ENCODE results near the gene COL9A1.
"Not testable (repeated sequence)": the region's sequence is repeated elsewhere in the genome, so short reads cannot be mapped to it uniquely, and the experiment has no call there.

The COL9A1 gene

DNA sequence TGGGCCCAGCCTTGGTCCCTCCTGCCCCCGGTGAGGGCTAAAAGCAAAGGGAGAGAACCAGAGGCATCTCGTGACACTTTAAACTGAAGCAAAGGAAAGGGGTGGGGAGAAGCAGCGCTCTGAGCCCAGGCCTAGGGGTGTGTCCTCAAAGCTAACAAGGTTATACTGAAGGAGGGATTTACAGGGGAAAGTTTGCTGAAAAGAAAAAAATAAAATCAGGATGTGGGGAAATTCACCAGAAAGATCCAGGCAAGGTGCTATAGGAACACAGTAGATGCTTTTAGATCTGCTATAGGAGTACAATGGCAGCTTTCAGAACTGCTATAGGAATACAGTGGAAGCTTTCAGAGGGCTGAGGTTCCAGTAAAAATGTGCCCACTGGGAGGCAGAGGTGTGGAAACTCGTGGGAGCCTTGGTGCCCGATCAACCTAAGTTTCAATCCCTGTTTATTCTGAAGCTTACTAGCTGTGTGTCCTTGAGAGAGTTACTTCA is at the start of gene COL9A1:
Gene COL9A1, minus strand, starts transcription at position 51 of the 492 bp plus-strand sequence. CDS start 160 bp downstream, outside the sequence.
- H3K4me1 ChIP-seq (ENCODE audit: control insufficient read depth, low read depth, low read length) = peaks cover 5% of the 10 kb centered on the region
- H3K9ac ChIP-seq (ENCODE audit: low read length) = no peak within 1 kb of the TSS
- no peak within 1 kb of the TSS for H3K27ac ChIP-seq (ENCODE audit: low read length)
- H3K27me3 ChIP-seq (ENCODE audit: control insufficient read depth, insufficient read depth, low read length) = no peaks in the 10 kb centered on the region
- no peaks in the 10 kb centered on the region for H3K9me3 ChIP-seq (ENCODE audit: control insufficient read depth, low read depth, low read length)
- H3K4me3 ChIP-seq (ENCODE audit: low read length) = no peak within 1 kb of the TSS
- no peaks in the 10 kb centered on the region for H3K36me3 ChIP-seq (ENCODE audit: control insufficient read depth, low read depth, low read length)

DNA sequence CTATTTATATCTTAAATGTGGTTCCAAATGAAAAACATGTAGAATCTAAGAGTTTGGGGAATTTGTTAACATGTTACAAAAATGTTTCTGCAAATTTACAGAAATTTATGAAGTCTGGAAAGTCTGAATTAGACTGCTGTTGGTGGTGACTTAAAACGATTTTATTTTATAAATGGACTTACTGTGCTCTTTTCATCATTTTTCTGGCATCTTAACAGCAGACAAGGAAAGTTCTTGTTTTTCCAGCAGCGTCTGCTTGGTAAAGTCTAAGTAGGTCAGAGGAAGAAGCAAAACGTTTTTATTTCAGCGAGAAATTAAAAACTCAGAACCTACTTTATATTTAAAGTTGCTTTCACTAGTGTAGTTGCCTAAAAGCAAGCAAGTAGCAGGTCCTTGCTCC is 48.6 kb upstream of the COL9A1 start:
- no peaks in the 10 kb centered on the region for H3K27me3 ChIP-seq (ENCODE audit: control insufficient read depth, insufficient read depth, low read length)
- H3K4me3 ChIP-seq (ENCODE audit: low read length) = no peak overlapping the region
- H3K9me3 ChIP-seq (ENCODE audit: control insufficient read depth, low read depth, low read length) = no peaks in the 10 kb centered on the region
- H3K4me1 ChIP-seq (ENCODE audit: control insufficient read depth, low read depth, low read length) = no peaks in the 10 kb centered on the region
- no peaks in the 10 kb centered on the region for H3K36me3 ChIP-seq (ENCODE audit: control insufficient read depth, low read depth, low read length)
- no peak overlapping the region for H3K27ac ChIP-seq (ENCODE audit: low read length)
- no peak overlapping the region for H3K9ac ChIP-seq (ENCODE audit: low read length)

DNA sequence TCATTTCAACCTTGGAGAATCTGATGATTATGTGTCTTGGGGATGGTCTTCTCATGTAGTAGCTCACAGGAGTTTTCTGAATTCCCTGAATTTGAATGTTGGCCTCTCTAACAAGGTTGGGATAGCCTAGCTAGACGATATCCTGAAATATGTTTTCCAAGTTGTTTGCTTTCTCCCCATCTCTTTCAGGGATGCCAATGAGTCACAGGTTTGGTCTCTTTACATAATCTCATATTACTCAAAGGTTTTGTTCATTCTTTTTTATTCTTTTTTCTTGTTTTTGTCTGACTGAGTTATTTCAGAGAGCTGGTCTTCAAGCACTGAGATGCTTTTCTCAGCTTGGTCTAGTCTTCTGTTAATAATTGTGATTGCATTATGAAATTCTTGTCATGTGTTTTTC is 42.7 kb upstream of the COL9A1 start:
- no peak overlapping the region for H3K4me3 ChIP-seq (ENCODE audit: low read length)
- no peaks in the 10 kb centered on the region for H3K4me1 ChIP-seq (ENCODE audit: control insufficient read depth, low read depth, low read length)
- no peaks in the 10 kb centered on the region for H3K36me3 ChIP-seq (ENCODE audit: control insufficient read depth, low read depth, low read length)
- no peaks in the 10 kb centered on the region for H3K27me3 ChIP-seq (ENCODE audit: control insufficient read depth, insufficient read depth, low read length)
- H3K9ac ChIP-seq (ENCODE audit: low read length) = no peak overlapping the region
- H3K9me3 ChIP-seq (ENCODE audit: control insufficient read depth, low read depth, low read length) = no peaks in the 10 kb centered on the region
- H3K27ac ChIP-seq (ENCODE audit: low read length) = no peak overlapping the region

DNA sequence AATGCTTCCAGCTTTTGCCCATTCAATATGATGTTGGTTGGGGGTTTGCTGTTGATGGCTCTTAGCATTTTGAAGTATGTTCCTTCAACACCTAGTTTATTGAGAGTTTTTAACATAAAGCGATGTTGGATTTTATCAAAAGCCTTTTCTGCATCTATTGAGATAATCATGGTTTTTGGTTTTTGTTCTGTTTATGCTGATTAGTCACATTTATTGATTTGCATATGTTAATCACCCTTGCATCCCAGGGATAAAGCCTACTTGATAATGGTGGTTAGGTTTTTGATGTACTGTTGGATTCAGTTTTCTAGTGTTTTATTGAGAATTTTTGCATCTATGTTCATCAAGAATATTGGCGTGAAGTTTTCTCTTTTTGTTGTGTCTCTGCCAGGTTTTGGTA is 40.4 kb upstream of the COL9A1 start:
- H3K9ac ChIP-seq (ENCODE audit: low read length) = no peak overlapping the region
- H3K4me3 ChIP-seq (ENCODE audit: low read length) = no peak overlapping the region
- no peaks in the 10 kb centered on the region for H3K9me3 ChIP-seq (ENCODE audit: control insufficient read depth, low read depth, low read length)
- no peaks in the 10 kb centered on the region for H3K4me1 ChIP-seq (ENCODE audit: control insufficient read depth, low read depth, low read length)
- no peaks in the 10 kb centered on the region for H3K36me3 ChIP-seq (ENCODE audit: control insufficient read depth, low read depth, low read length)
- no peaks in the 10 kb centered on the region for H3K27me3 ChIP-seq (ENCODE audit: control insufficient read depth, insufficient read depth, low read length)
- no peak overlapping the region for H3K27ac ChIP-seq (ENCODE audit: low read length)

DNA sequence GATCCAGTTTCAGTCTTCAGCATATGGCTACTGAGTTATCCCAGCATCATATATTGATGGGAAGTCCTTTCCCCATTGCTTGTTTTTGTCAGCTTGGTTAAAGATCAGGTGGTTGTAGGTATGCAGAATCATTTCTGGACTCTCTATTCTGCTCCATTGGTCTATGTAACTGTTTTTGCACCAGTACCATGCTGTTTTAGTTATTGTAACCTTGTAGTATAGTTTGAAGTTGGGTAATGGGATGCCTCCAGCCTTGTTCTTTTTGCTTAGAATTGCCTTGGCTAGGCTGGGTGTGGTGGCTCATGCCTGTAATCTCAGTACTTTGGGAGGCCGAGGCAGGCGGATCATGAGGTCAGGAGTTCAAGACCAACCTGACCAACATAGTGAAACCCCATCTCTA is 36.9 kb upstream of the COL9A1 start:
- not testable (repeated sequence) for H3K4me3 ChIP-seq (ENCODE audit: low read length); H3K27ac ChIP-seq (ENCODE audit: low read length); H3K9me3 ChIP-seq (ENCODE audit: control insufficient read depth, low read depth, low read length); H3K4me1 ChIP-seq (ENCODE audit: control insufficient read depth, low read depth, low read length); H3K36me3 ChIP-seq (ENCODE audit: control insufficient read depth, low read depth, low read length); H3K9ac ChIP-seq (ENCODE audit: low read length); H3K27me3 ChIP-seq (ENCODE audit: control insufficient read depth, insufficient read depth, low read length)

DNA sequence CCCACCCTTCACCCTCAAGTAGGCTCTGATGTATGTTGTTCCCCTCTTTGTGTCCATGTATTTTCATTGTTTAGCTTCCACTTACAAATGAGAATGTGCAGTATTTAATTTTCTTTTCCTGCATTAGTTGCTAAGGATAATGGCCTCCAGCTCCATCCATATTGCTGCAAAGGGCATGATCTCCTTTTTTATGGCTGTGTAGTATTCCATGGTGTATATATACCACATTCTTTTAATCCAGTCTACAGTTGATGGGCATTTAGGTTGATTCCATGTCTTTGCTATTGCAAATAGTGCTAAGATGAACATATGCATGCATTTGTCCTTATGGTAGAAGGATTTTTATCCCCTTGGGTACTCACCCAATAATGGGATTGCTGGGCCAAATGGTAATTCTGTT is 35.9 kb upstream of the COL9A1 start:
- Histone ChIP-seq H3K27me3 (ENCODE audit: control insufficient read depth, insufficient read depth, low read length) (no peaks in the 10 kb centered on the region), H3K36me3 (ENCODE audit: control insufficient read depth, low read depth, low read length) (no peaks in the 10 kb centered on the region), H3K27ac (ENCODE audit: low read length) (no peak overlapping the region), H3K9me3 (ENCODE audit: control insufficient read depth, low read depth, low read length) (no peaks in the 10 kb centered on the region), H3K4me3 (ENCODE audit: low read length) (no peak overlapping the region), H3K9ac (ENCODE audit: low read length) (no peak overlapping the region), H3K4me1 (ENCODE audit: control insufficient read depth, low read depth, low read length) (no peaks in the 10 kb centered on the region)

DNA sequence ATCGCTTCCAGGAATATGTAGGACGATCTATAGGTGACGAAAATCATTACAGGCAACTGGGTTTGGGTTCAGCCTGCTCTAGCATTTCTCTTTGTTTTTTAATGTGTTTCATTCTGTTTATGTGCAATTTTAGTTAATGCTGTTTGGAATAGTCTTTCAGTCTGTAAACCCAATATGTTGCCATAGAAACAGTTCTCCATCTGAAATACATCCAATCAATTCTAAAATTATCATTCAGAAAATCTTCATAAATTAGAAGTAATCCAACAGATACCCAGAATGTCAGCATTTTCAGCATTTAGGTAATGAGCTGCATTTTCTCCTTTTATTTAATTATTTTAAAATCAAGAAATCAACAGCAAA is 34.8 kb upstream of the COL9A1 start:
- no peak overlapping the region for H3K9ac ChIP-seq (ENCODE audit: low read length)
- H3K4me1 ChIP-seq (ENCODE audit: control insufficient read depth, low read depth, low read length) = no peaks in the 10 kb centered on the region
- no peaks in the 10 kb centered on the region for H3K36me3 ChIP-seq (ENCODE audit: control insufficient read depth, low read depth, low read length)
- no peak overlapping the region for H3K27ac ChIP-seq (ENCODE audit: low read length)
- no peaks in the 10 kb centered on the region for H3K9me3 ChIP-seq (ENCODE audit: control insufficient read depth, low read depth, low read length)
- no peaks in the 10 kb centered on the region for H3K27me3 ChIP-seq (ENCODE audit: control insufficient read depth, insufficient read depth, low read length)
- H3K4me3 ChIP-seq (ENCODE audit: low read length) = no peak overlapping the region

DNA sequence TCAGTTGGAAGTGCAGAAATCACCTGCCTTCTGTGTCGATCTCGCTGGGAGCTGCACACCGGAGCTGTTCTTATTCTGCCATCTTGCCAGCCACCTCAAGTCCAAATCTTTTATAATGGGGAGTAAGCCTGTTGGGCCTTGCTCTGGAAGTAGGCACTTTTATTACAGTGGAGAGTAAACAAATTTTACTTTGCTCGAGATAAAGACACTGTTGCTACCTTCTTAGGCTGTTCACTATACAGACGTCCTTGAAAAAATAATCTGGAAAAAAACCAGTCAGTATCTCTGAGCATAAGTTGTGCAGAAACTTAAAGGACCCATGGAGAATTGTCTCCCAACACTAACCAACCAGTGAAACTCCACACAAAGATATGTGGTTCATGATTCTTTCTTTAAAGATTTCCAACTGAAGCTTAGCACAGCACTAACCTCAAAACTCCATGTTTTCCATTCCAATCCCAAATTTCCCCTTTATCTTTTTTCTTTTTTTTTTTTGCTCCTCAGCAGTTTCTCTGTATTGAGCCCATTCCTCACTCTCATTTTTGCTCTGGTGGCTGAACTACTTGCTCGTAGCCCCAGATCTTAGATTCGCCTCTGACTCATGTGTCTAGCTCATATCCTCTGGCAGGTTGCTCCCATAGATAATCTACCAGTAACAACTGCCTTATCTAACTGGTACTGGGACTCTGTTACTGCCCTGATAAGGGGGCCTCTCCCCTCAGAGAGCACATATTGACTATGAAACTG is 34.3 kb upstream of the COL9A1 start:
- no peaks in the 10 kb centered on the region for H3K9me3 ChIP-seq (ENCODE audit: control insufficient read depth, low read depth, low read length)
- H3K9ac ChIP-seq (ENCODE audit: low read length) = no peak overlapping the region
- H3K27ac ChIP-seq (ENCODE audit: low read length) = no peak overlapping the region
- H3K4me3 ChIP-seq (ENCODE audit: low read length) = no peak overlapping the region
- H3K27me3 ChIP-seq (ENCODE audit: control insufficient read depth, insufficient read depth, low read length) = no peaks in the 10 kb centered on the region
- H3K4me1 ChIP-seq (ENCODE audit: control insufficient read depth, low read depth, low read length) = no peaks in the 10 kb centered on the region
- no peaks in the 10 kb centered on the region for H3K36me3 ChIP-seq (ENCODE audit: control insufficient read depth, low read depth, low read length)

DNA sequence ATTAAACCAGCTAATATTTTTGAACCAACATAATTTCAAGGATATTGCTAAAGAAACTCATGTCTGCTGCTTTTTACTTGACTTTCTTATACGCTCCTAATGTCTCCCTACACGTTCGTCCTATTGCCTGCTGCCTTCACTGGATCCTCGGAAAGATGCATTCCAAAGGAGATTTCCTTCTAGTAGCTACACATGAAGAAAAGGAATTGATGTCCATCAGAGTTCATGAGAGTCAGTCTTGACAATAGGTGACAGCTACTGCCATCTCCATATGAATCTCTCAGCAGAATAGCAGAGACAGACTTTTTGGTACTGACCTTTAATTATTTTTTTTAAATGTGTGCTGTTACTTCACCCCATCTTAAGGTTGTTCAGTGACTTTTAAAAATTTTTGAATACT is 24.2 kb upstream of the COL9A1 start:
- Histone ChIP-seq H3K27me3 (ENCODE audit: control insufficient read depth, insufficient read depth, low read length) (no peaks in the 10 kb centered on the region), H3K27ac (ENCODE audit: low read length) (no peak overlapping the region), H3K9me3 (ENCODE audit: control insufficient read depth, low read depth, low read length) (no peaks in the 10 kb centered on the region), H3K4me3 (ENCODE audit: low read length) (no peak overlapping the region), H3K36me3 (ENCODE audit: control insufficient read depth, low read depth, low read length) (no peaks in the 10 kb centered on the region), H3K4me1 (ENCODE audit: control insufficient read depth, low read depth, low read length) (peaks cover 4% of the 10 kb centered on the region), H3K9ac (ENCODE audit: low read length) (no peak overlapping the region)

DNA sequence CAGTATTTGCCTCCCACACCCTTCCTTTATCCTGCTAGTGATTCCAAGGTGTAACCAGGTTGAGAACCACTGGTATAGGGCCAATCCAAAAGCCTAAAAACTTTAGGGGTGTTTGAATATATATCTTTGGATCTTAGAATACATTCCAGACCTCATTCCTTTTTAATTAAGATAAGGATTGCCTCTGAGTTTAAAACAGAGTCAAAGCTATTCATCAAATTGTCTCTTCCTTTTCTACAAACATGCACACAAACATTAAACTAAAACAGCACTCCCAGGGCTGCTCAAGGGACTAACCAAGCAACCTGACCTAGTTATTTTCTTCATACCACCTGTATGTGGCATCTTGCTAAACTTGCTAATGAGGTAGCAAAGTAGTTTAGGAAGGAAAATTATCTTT is 22.1 kb upstream of the COL9A1 start:
- Histone ChIP-seq H3K9ac (ENCODE audit: low read length) (no peak overlapping the region), H3K27ac (ENCODE audit: low read length) (no peak overlapping the region), H3K36me3 (ENCODE audit: control insufficient read depth, low read depth, low read length) (no peaks in the 10 kb centered on the region), H3K27me3 (ENCODE audit: control insufficient read depth, insufficient read depth, low read length) (no peaks in the 10 kb centered on the region), H3K4me3 (ENCODE audit: low read length) (no peak overlapping the region), H3K4me1 (ENCODE audit: control insufficient read depth, low read depth, low read length) (peaks cover 4% of the 10 kb centered on the region), H3K9me3 (ENCODE audit: control insufficient read depth, low read depth, low read length) (no peaks in the 10 kb centered on the region)

DNA sequence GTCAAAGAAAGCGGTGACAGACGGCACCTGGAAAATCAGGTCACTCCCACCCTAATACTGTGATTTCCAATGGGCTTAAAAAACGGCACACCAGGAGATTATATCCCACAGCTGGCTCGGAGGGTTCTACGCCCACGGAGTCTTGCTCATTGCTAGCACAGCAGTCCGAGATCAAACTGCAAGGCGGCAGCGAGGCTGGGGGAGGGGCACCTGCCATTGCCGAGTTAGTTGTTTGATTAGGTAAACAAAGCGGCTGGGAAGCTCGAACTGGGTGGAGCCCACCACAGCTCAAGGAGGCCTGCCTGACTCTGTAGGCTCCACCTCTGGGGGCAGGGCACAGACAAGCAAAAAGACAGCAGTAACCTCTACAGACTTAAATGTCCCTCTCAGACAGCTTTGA is 14.9 kb upstream of the COL9A1 start:
- H3K36me3 ChIP-seq (ENCODE audit: control insufficient read depth, low read depth, low read length); H3K4me1 ChIP-seq (ENCODE audit: control insufficient read depth, low read depth, low read length); H3K27ac ChIP-seq (ENCODE audit: low read length); H3K9me3 ChIP-seq (ENCODE audit: control insufficient read depth, low read depth, low read length); H3K27me3 ChIP-seq (ENCODE audit: control insufficient read depth, insufficient read depth, low read length); H3K4me3 ChIP-seq (ENCODE audit: low read length); H3K9ac ChIP-seq (ENCODE audit: low read length): not testable (repeated sequence)

DNA sequence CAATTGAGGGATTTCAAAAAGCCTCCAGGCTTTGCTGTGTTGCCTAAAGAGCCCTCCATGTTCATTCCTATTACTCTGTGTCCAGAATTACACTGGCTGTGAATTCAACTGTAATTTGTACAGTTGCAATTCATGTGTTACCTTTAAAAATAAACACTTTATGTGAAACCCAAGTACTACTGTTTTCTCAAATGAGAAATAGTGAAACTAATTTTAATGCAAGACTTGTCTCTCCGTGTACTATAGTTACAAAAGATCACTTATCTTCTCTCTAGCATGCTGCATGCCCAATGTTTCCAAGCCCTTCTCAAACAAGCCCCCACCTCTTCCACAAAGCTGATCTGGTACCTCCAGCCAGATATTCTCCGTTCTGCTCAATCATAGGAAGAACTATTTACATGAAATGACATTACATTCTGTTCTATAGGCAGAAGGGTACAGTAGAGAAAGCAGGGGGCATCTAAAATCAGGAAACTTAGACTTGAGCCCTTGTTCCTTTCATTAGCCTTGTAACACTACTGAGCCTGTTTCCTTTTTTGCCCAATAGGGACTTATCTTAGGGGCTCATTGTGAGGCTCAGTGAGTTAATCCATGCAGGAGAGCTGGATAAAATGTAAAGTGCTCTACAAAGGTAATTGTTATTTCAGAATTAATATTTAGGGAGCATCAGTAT is 12.3 kb upstream of the COL9A1 start:
- no peak overlapping the region for H3K27ac ChIP-seq (ENCODE audit: low read length)

More for the DNA sequence above, 12.3 kb upstream of the COL9A1 start:
- Histone ChIP-seq H3K27me3 (ENCODE audit: control insufficient read depth, insufficient read depth, low read length) (no peaks in the 10 kb centered on the region), H3K4me3 (ENCODE audit: low read length) (no peak overlapping the region), H3K9me3 (ENCODE audit: control insufficient read depth, low read depth, low read length) (no peaks in the 10 kb centered on the region), H3K36me3 (ENCODE audit: control insufficient read depth, low read depth, low read length) (no peaks in the 10 kb centered on the region), H3K9ac (ENCODE audit: low read length) (no peak overlapping the region), H3K4me1 (ENCODE audit: control insufficient read depth, low read depth, low read length) (no peaks in the 10 kb centered on the region)
